HFFc6 (cell line): Measurements from ENCODE around the gene PDZRN4. TPM values are rescaled to one million over a fixed set of nuclear protein-coding genes. Genes with fewer than 3 reads are reported as not detected.

Source experiments
- DNase-seq: peaks from one replicate; pipeline ENCODE4 v3.0.0-alpha.2; 2018
- H3K27ac Mint-ChIP-seq: 2 replicates; pipeline ENCODE4 v1.8.0; 2020; ENCODE audit warnings: mild to moderate bottlenecking, mixed read lengths
- H3K27me3 Mint-ChIP-seq: 2 replicates; pipeline ENCODE4 v1.8.0; 2021; ENCODE audit warnings: mild to moderate bottlenecking, moderate library complexity, mixed read lengths; ENCODE audit not compliant: insufficient read depth
- H3K36me3 Mint-ChIP-seq: 2 replicates; pipeline ENCODE4 v1.8.0; 2021; ENCODE audit warnings: low read depth, mixed read lengths
- H3K4me1 Mint-ChIP-seq: 2 replicates; pipeline ENCODE4 v1.8.0; 2020; ENCODE audit warnings: low read depth, mixed read lengths
- H3K4me3 Mint-ChIP-seq: 2 replicates; pipeline ENCODE4 v1.8.0; 2020; ENCODE audit warnings: mild to moderate bottlenecking, moderate library complexity, mixed read lengths
- H3K9me3 Mint-ChIP-seq: 2 replicates; pipeline ENCODE4 v1.8.0; 2020; ENCODE audit warnings: mild to moderate bottlenecking, mixed read lengths
- CTCF ChIP-seq: fragments of 200-600 bp; sonication (generic); IDR thresholded peaks from 2 replicates; pipeline ENCODE4 v1.5.0; 2021; ENCODE audit warnings: antibody characterized with exemption, mild to moderate bottlenecking
- total RNA-seq, 6 experiments: library from RNA; stranded (reverse); fragmentation: NEBNext Ultra II Directional; extraction: Animal tissue kit (Norgen Biotek cat#: 25700); gene quantifications; 2 replicates in 1 of 6; 3 replicates in 5 of 6; pipeline ENCODE4 v1.2.3, GENCODE V29; 2021

The PDZRN4 gene
- total RNA-seq, 6 experiments from 2014 or later = not detected

GRCh38 chr12:41286426-41286825, 98.3 kb downstream of the PDZRN4 start:
- Mint-ChIP-seq H3K4me1 (no peaks in the 10 kb centered on the region), H3K36me3 (no peaks in the 10 kb centered on the region), H3K27ac (no peak overlapping the region), H3K27me3 (no peaks in the 10 kb centered on the region), H3K4me3 (no peak overlapping the region), H3K9me3 (no peaks in the 10 kb centered on the region)
- DNase-seq = no peak
- no peak for TF ChIP-seq CTCF

DNA sequence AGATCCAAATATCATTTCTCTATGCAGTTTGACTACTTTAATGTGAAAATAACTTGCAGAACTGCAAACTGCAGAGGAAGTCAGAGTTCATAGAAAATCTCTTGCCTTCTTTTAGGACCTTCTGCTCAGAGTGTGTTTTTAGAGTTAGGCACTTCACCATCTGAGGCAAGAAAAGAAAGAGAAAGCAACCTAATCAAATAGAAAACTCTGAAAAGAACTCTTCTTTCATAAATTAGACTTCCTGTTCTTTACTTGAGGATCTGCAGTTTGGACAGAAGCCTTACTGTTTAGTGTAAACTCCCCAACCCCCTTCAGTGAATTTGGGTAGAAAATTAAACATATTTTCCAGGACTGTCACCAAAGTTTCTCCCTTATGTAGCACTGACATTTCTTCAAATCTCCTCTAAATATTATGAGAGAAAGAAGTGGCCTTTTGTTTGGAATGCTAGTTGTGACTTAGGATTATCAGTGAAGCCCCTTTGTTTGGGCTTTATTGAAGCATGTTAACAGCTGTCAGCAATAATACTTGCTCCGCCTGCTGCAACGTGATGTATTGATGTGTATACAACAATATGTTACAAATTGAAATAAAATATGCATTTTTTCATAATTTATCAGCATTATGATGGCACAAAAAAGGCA, 99.5 kb downstream of the PDZRN4 start:
- Mint-ChIP-seq H3K27ac (no peak overlapping the region), H3K4me3 (no peak overlapping the region)

GRCh38 chr12:41288142-41288811, 100.2 kb downstream of the PDZRN4 start:
- no peak for TF ChIP-seq CTCF
- Mint-ChIP-seq H3K9me3 (peaks cover 7% of the 10 kb centered on the region; the same call in 1 of the 2 replicates), H3K27me3 (no peaks in the 10 kb centered on the region), H3K4me1 (no peaks in the 10 kb centered on the region), H3K36me3 (no peaks in the 10 kb centered on the region), H3K27ac (no peak overlapping the region), H3K4me3 (no peak overlapping the region)
- no peak for DNase-seq

More for the DNA sequence above, 99.5 kb downstream of the PDZRN4 start:
- Mint-ChIP-seq H3K4me1 (no peaks in the 10 kb centered on the region), H3K27me3 (no peaks in the 10 kb centered on the region), H3K9me3 (peaks cover 7% of the 10 kb centered on the region; the same call in 1 of the 2 replicates), H3K36me3 (no peaks in the 10 kb centered on the region)
- DNase-seq = no peak
- TF ChIP-seq CTCF = no peak

- TF ChIP-seq CTCF = no peak
- DNase-seq = no peak
- Mint-ChIP-seq H3K27me3 (no peaks in the 10 kb centered on the region), H3K36me3 (no peaks in the 10 kb centered on the region), H3K4me3 (no peak overlapping the region), H3K27ac (no peak overlapping the region), H3K4me1 (no peaks in the 10 kb centered on the region), H3K9me3 (peaks cover 7% of the 10 kb centered on the region; the same call in 1 of the 2 replicates)
Observed at GRCh38 chr12:41289501-41289900, 101.4 kb downstream of the PDZRN4 start.

DNA sequence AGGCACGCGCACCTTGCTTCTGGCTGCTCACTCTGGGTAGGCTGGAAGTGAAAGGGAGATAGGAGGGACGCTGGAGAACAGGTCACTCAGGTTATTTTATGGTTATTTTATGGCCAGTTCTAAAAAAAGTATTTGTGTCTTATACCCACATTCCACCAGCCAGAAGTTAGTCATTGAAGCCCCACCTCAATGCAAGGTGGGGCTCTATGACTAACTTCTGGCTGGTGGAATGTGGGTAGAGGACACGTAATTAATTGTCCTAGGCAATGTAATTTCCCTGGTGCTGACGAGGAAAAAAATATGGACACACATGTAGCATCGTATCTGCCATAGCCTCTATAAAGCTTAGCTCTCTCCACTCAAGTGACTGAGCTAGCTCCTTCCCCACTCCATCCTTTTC, 104.9 kb downstream of the PDZRN4 start:
- Mint-ChIP-seq H3K9me3 (peaks cover 16% of the 10 kb centered on the region), H3K4me1 (no peaks in the 10 kb centered on the region), H3K27me3 (no peaks in the 10 kb centered on the region), H3K27ac (no peak overlapping the region), H3K36me3 (no peaks in the 10 kb centered on the region), H3K4me3 (no peak overlapping the region)
- no peak for DNase-seq
- TF ChIP-seq CTCF = no peak
